T-helper 17 cell (primary cell): Measurements from ENCODE around the gene NFATC1. TPM values are rescaled to one million over a fixed set of nuclear protein-coding genes. Genes with fewer than 3 reads are reported as not detected.

Experiments used
- ATAC-seq: fragments of 150-1000 bp; cut with Tn5 transposase; 2 replicates; pipeline ENCODE4 v1.10.0; 2021; ENCODE audit warnings: mild to moderate bottlenecking, moderate library complexity
- DNase-seq, 3 donors: peaks; one replicate each; pipeline versions ENCODE4 v3.0.0 to v3.0.0-alpha.2; 2020 to 2021
- H3K9me3 ChIP-seq: one replicate; pipeline ENCODE4 v1.7.0; 2013; ENCODE audit warnings: low read length, mild to moderate bottlenecking; ENCODE audit not compliant: control insufficient read depth, poor library complexity, severe bottlenecking
- H3K27ac Mint-ChIP-seq: one replicate; pipeline ENCODE4 v1.8.0; 2022; ENCODE audit warnings: mild to moderate bottlenecking, moderate library complexity, mixed read lengths
- H3K27me3 Mint-ChIP-seq: one replicate; pipeline ENCODE4 v1.8.0; 2022; ENCODE audit warnings: mixed read lengths
- H3K36me3 Mint-ChIP-seq: one replicate; pipeline ENCODE4 v1.8.0; 2022; ENCODE audit warnings: low read depth, mixed read lengths
- H3K4me1 Mint-ChIP-seq: one replicate; pipeline ENCODE4 v1.8.0; 2022; ENCODE audit warnings: mild to moderate bottlenecking, mixed read lengths
- H3K4me3 Mint-ChIP-seq: one replicate; pipeline ENCODE4 v1.8.0; 2022; ENCODE audit warnings: mild to moderate bottlenecking, moderate library complexity, mixed read lengths
- total RNA-seq, 4 donors: library from RNA in 2 of 4; stranded (reverse) in 2 of 4; gene quantifications; one replicate each; pipeline ENCODE4 v1.2.3 and lab custom pipeline; 2022 to 2026

NFATC1 gene
- total RNA-seq, 2 donors from 2014 or later: 73.4 to 77.8 TPM

- H3K4me1 Mint-ChIP-seq: peaks cover 12% of the 10 kb centered on the region
- H3K27me3 Mint-ChIP-seq: peaks cover 4% of the 10 kb centered on the region
- DNase-seq: no peak
- H3K9me3 ChIP-seq: no peaks in the 10 kb centered on the region
- peak overlapping the region; percentile 14 for H3K27ac Mint-ChIP-seq
- H3K36me3 Mint-ChIP-seq: peaks cover 2% of the 10 kb centered on the region
- H3K4me3 Mint-ChIP-seq: peak overlapping the region; percentile 21
- ATAC-seq: no peak
Observed at GRCh38 chr18:79379251-79379905, 16.4 kb upstream of the NFATC1 start.

GRCh38 chr18:79379931-79380815 is 15.6 kb upstream of the NFATC1 start:
- Mint-ChIP-seq H3K4me3 (no peak overlapping the region), H3K4me1 (peaks cover 13% of the 10 kb centered on the region), H3K36me3 (peaks cover 2% of the 10 kb centered on the region), H3K27me3 (peaks cover 4% of the 10 kb centered on the region), H3K27ac (no peak overlapping the region)
- H3K9me3 ChIP-seq: no peaks in the 10 kb centered on the region
- DNase-seq (no peak), ATAC-seq (no peak)

GRCh38 chr18:79380816-79381806 is 14.6 kb upstream of the NFATC1 start:
- Mint-ChIP-seq H3K27me3 (peaks cover 4% of the 10 kb centered on the region), H3K4me3 (no peak overlapping the region), H3K4me1 (peaks cover 13% of the 10 kb centered on the region), H3K36me3 (peaks cover 2% of the 10 kb centered on the region), H3K27ac (no peak overlapping the region)
- peak; percentile 50 for ATAC-seq
- peak; percentile 49 to 66 (median 51) for DNase-seq
- no peaks in the 10 kb centered on the region for H3K9me3 ChIP-seq

- peaks cover 2% of the 10 kb centered on the region for H3K36me3 Mint-ChIP-seq
- H3K27me3 Mint-ChIP-seq: peaks cover 4% of the 10 kb centered on the region
- H3K4me3 Mint-ChIP-seq: no peak overlapping the region
Observed at GRCh38 chr18:79381811-79382311, 13.9 kb upstream of the NFATC1 start.

GRCh38 chr18:79382681-79383387 is 12.9 kb upstream of the NFATC1 start:
- peaks cover 10% of the 10 kb centered on the region for H3K27me3 Mint-ChIP-seq

More at GRCh38 chr18:79381811-79382311, 13.9 kb upstream of the NFATC1 start:
- no peak for ATAC-seq
- Mint-ChIP-seq H3K27ac (no peak overlapping the region), H3K4me1 (peaks cover 13% of the 10 kb centered on the region)
- no peaks in the 10 kb centered on the region for H3K9me3 ChIP-seq
- DNase-seq: no peak

GRCh38 chr18:79383388-79384056 is 12.2 kb upstream of the NFATC1 start:
- Mint-ChIP-seq H3K4me1 (peaks cover 13% of the 10 kb centered on the region), H3K27ac (no peak overlapping the region), H3K36me3 (no peaks in the 10 kb centered on the region), H3K27me3 (peaks cover 16% of the 10 kb centered on the region), H3K4me3 (no peak overlapping the region)
- no peak for DNase-seq
- no peaks in the 10 kb centered on the region for H3K9me3 ChIP-seq
- no peak for ATAC-seq

More at GRCh38 chr18:79382681-79383387, 12.9 kb upstream of the NFATC1 start:
- no peak for ATAC-seq
- H3K9me3 ChIP-seq: no peaks in the 10 kb centered on the region
- no peak for DNase-seq
- Mint-ChIP-seq H3K4me3 (no peak overlapping the region), H3K36me3 (peaks cover 2% of the 10 kb centered on the region), H3K27ac (no peak overlapping the region), H3K4me1 (peaks cover 16% of the 10 kb centered on the region)

GRCh38 chr18:79384151-79384807 is 11.5 kb upstream of the NFATC1 start:
- peaks cover 24% of the 10 kb centered on the region for H3K27me3 Mint-ChIP-seq
- ATAC-seq: no peak
- no peak overlapping the region for H3K27ac Mint-ChIP-seq
- DNase-seq: no peak
- no peak overlapping the region for H3K4me3 Mint-ChIP-seq
- H3K9me3 ChIP-seq: no peaks in the 10 kb centered on the region
- no peaks in the 10 kb centered on the region for H3K36me3 Mint-ChIP-seq
- peaks cover 13% of the 10 kb centered on the region for H3K4me1 Mint-ChIP-seq

GRCh38 chr18:79384834-79385233 is 10.9 kb upstream of the NFATC1 start:
- ATAC-seq: no peak
- Mint-ChIP-seq H3K4me1 (peaks cover 13% of the 10 kb centered on the region), H3K36me3 (no peaks in the 10 kb centered on the region), H3K27me3 (peaks cover 27% of the 10 kb centered on the region), H3K4me3 (no peak overlapping the region), H3K27ac (no peak overlapping the region)
- no peak for DNase-seq
- H3K9me3 ChIP-seq: no peaks in the 10 kb centered on the region

- H3K9me3 ChIP-seq: no peaks in the 10 kb centered on the region
- peaks cover 13% of the 10 kb centered on the region for H3K4me1 Mint-ChIP-seq
- H3K4me3 Mint-ChIP-seq: no peak overlapping the region
- DNase-seq (no peak), ATAC-seq (no peak)
- no peak overlapping the region for H3K27ac Mint-ChIP-seq
- H3K36me3 Mint-ChIP-seq: no peaks in the 10 kb centered on the region
- peaks cover 30% of the 10 kb centered on the region for H3K27me3 Mint-ChIP-seq
Observed at GRCh38 chr18:79385326-79385707, 10.4 kb upstream of the NFATC1 start.

- H3K9me3 ChIP-seq: no peaks in the 10 kb centered on the region
- ATAC-seq: no peak
- Mint-ChIP-seq H3K4me3 (no peak overlapping the region), H3K4me1 (peaks cover 13% of the 10 kb centered on the region), H3K36me3 (no peaks in the 10 kb centered on the region), H3K27me3 (peaks cover 35% of the 10 kb centered on the region), H3K27ac (no peak overlapping the region)
- no peak for DNase-seq
Observed at GRCh38 chr18:79385708-79386341, 9.9 kb upstream of the NFATC1 start.

GRCh38 chr18:79386547-79386946 is 9.2 kb upstream of the NFATC1 start:
- H3K4me1 Mint-ChIP-seq: peaks cover 13% of the 10 kb centered on the region
- no peaks in the 10 kb centered on the region for H3K36me3 Mint-ChIP-seq
- H3K27me3 Mint-ChIP-seq: peaks cover 39% of the 10 kb centered on the region
- no peak overlapping the region for H3K4me3 Mint-ChIP-seq
- H3K9me3 ChIP-seq: no peaks in the 10 kb centered on the region
- ATAC-seq: no peak
- DNase-seq: no peak
- H3K27ac Mint-ChIP-seq: no peak overlapping the region
